Tibial nerve (tissue), 4 donors: ENCODE results near the gene WDR81. TPM values are rescaled to one million over a fixed set of nuclear protein-coding genes. Genes with fewer than 3 reads are reported as not detected.

Experiments
- DNase-seq, 2 donors: peaks; one replicate each; pipeline ENCODE4 v3.0.0-alpha.2; 2019; ENCODE audit warnings: low spot score in 2 of 2
- H3K27ac ChIP-seq, 4 donors: fragments of 200-600 bp; sonication (generic) in 3 of 4; one replicate each; pipeline ENCODE4 v1.5.1; 2017 to 2019; ENCODE audit warnings: mild to moderate bottlenecking in 1 of 4
- H3K27me3 ChIP-seq, 2 donors: fragments of 200-600 bp; sonication (generic) in 1 of 2; one replicate each; pipeline versions ENCODE4 v1.5.1 to v1.6.0; 2017 to 2019
- H3K36me3 ChIP-seq, 3 donors: fragments of 200-600 bp; sonication (generic); one replicate each; pipeline ENCODE4 v1.5.1; 2018 to 2019
- H3K4me1 ChIP-seq, 4 donors: fragments of 200-600 bp; sonication (generic) in 3 of 4; one replicate each; pipeline ENCODE4 v1.5.1; 2017 to 2019
- H3K4me3 ChIP-seq, 4 donors: fragments of 200-600 bp; sonication (generic) in 3 of 4; one replicate each; pipeline ENCODE4 v1.5.1; 2017 to 2019; ENCODE audit warnings: mild to moderate bottlenecking in 1 of 4, moderate library complexity in 1 of 4
- H3K9me3 ChIP-seq, 4 donors: fragments of 200-600 bp; sonication (generic) in 3 of 4; one replicate each; pipeline ENCODE4 v1.5.1; 2017 to 2019
- EP300 ChIP-seq, 2 donors: sonication (generic); formaldehyde crosslinking; IDR thresholded peaks; one replicate each; pipeline ENCODE4 v1.6.1; 2017; ENCODE audit warnings: antibody characterized with exemption in 2 of 2, mild to moderate bottlenecking in 1 of 2
- POLR2A ChIP-seq, 2 donors: fragments of 450-650 bp; IDR thresholded peaks; one replicate each; pipeline ENCODE4 v1.6.1; 2017; ENCODE audit warnings: antibody characterized with exemption in 2 of 2, mild to moderate bottlenecking in 2 of 2, moderate library complexity in 2 of 2
- WGBS, 2 donors: methylation state at CpG; one replicate each; pipeline ENCODE4 v1.1.5; 2018; 5-methylcytosine and 5-hydroxymethylcytosine counted together
- total RNA-seq, 4 donors: library from RNA; depleted of rRNA; stranded (reverse); fragments of >200 nt; gene quantifications; one replicate each; pipeline ENCODE4 v1.1.0, GENCODE V29; 2016
- TF ChIP-seq, protein P1 (sequence below), 5 experiments: fragments of 200-600 bp in 3 of 5; fragments of 450-650 bp in 2 of 5; sonication (generic) in 3 of 5; IDR thresholded peaks; one replicate each; pipeline ENCODE4 v1.5.1; 2016 to 2019; ENCODE audit warnings: antibody characterized with exemption in 5 of 5, mild to moderate bottlenecking in 3 of 5, moderate library complexity in 2 of 5

The WDR81 gene
- total RNA-seq, 4 donors from 2014 or later = 54.4 to 111 (median 92.0) TPM

- no peak for DNase-seq
- peak overlapping the region in 1 of 4 donors; percentile 90 for H3K4me3 ChIP-seq
- TF ChIP-seq POLR2A (IDR thresholded peaks at IDR 0.05) (no peak), EP300 (IDR thresholded peaks at IDR 0.05) (no peak)
- TF ChIP-seq, protein P1, sequence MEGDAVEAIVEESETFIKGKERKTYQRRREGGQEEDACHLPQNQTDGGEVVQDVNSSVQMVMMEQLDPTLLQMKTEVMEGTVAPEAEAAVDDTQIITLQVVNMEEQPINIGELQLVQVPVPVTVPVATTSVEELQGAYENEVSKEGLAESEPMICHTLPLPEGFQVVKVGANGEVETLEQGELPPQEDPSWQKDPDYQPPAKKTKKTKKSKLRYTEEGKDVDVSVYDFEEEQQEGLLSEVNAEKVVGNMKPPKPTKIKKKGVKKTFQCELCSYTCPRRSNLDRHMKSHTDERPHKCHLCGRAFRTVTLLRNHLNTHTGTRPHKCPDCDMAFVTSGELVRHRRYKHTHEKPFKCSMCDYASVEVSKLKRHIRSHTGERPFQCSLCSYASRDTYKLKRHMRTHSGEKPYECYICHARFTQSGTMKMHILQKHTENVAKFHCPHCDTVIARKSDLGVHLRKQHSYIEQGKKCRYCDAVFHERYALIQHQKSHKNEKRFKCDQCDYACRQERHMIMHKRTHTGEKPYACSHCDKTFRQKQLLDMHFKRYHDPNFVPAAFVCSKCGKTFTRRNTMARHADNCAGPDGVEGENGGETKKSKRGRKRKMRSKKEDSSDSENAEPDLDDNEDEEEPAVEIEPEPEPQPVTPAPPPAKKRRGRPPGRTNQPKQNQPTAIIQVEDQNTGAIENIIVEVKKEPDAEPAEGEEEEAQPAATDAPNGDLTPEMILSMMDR (IDR thresholded peaks at IDR 0.05) = no peak
- peaks cover 0 to 48% (median 4%) of the 10 kb centered on the region in 3 donors for H3K36me3 ChIP-seq
- peak overlapping the region in 2 of 4 donors; percentile 86 to 95 for H3K27ac ChIP-seq
- H3K27me3 ChIP-seq = no peaks in the 10 kb centered on the region
- WGBS, 2 donors = 93 to 95% methylated on average over 52 to 54 of the region's 54 CpGs
- no peaks in the 10 kb centered on the region for H3K9me3 ChIP-seq
- peaks cover 0 to 73% (median 35%) of the 10 kb centered on the region in 4 donors for H3K4me1 ChIP-seq
Measured at GRCh38 chr17:1725642-1726511, 1.4 kb downstream of the WDR81 start.

DNA sequence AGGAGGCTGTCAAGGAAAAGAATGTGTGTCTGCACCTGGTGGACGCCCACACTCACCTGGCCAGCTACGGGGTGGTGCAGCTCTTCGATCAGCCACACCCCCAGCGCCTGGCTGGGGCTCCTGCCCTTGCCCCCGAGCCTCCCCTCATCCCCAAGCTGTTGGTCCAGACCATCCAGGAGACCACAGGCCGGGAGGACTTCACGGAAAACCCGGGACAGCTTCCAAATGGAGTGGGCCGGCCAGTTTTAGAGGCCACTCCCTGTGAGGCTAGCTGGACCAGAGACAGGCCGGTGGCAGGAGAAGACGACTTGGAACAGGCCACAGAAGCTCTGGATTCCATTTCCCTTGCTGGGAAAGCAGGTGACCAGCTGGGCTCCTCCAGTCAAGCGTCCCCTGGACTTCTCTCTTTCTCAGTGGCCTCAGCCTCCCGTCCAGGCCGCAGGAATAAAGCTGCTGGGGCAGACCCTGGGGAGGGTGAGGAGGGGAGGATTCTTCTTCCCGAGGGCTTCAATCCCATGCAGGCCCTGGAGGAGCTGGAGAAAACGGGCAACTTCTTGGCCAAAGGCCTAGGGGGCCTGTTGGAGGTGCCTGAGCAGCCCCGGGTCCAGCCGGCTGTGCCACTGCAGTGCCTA lies 2.2 kb downstream of the WDR81 start:
- H3K9me3 ChIP-seq = no peaks in the 10 kb centered on the region
- peak overlapping the region in 1 of 4 donors; percentile 20 for H3K27ac ChIP-seq
- no peaks in the 10 kb centered on the region for H3K27me3 ChIP-seq
- H3K36me3 ChIP-seq = peaks cover 0 to 57% (median 4%) of the 10 kb centered on the region in 3 donors
- TF ChIP-seq POLR2A (IDR thresholded peaks at IDR 0.05) = no peak
- no peak for TF ChIP-seq EP300 (IDR thresholded peaks at IDR 0.05)
- TF ChIP-seq, protein P1 (IDR thresholded peaks at IDR 0.05) = no peak
- DNase-seq = no peak
- 67 to 79% methylated on average over 7 to 15 of the region's 18 CpGs for WGBS, 2 donors
- peaks cover 0 to 80% (median 35%) of the 10 kb centered on the region in 4 donors for H3K4me1 ChIP-seq
- H3K4me3 ChIP-seq = no peak overlapping the region

DNA sequence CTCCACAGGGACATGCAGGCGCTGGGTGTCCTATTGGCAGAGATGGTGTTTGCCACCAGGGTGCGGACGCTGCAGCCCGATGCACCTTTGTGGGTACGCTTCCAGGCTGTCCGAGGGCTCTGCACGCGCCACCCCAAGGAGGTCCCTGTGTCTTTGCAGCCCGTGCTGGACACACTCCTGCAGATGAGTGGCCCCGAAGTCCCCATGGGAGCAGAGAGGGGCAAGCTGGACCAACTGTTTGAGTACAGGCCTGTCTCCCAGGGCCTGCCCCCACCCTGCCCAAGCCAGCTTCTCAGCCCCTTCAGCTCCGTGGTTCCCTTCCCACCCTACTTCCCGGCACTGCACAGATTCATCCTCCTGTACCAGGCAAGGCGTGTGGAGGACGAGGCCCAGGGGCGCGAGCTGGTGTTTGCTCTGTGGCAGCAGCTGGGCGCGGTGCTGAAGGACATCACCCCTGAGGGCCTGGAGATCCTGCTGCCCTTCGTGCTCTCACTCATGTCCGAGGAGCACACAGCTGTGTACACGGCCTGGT lies 2.8 kb downstream of the WDR81 start:
- 89 to 95% methylated on average over 12 to 20 of the region's 21 CpGs for WGBS, 2 donors
- no peak overlapping the region for H3K4me3 ChIP-seq
- H3K27me3 ChIP-seq = no peaks in the 10 kb centered on the region
- TF ChIP-seq POLR2A (IDR thresholded peaks at IDR 0.05) = no peak
- TF ChIP-seq EP300 (IDR thresholded peaks at IDR 0.05) = no peak
- TF ChIP-seq, protein P1 (IDR thresholded peaks at IDR 0.05) = no peak
- peaks cover 0 to 62% (median 4%) of the 10 kb centered on the region in 3 donors for H3K36me3 ChIP-seq
- no peaks in the 10 kb centered on the region for H3K9me3 ChIP-seq
- H3K4me1 ChIP-seq = peaks cover 0 to 80% (median 35%) of the 10 kb centered on the region in 4 donors
- DNase-seq = no peak
- no peak overlapping the region for H3K27ac ChIP-seq

GRCh38 chr17:1727876-1728630 lies 3.5 kb downstream of the WDR81 start:
- DNase-seq = no peak
- TF ChIP-seq, protein P1 (IDR thresholded peaks at IDR 0.05) = no peak
- TF ChIP-seq POLR2A (IDR thresholded peaks at IDR 0.05) (no peak), EP300 (IDR thresholded peaks at IDR 0.05) (no peak)
- Histone ChIP-seq H3K27ac (peak overlapping the region in 1 of 4 donors; percentile 35), H3K4me1 (peaks cover 0 to 76% (median 33%) of the 10 kb centered on the region in 4 donors), H3K9me3 (no peaks in the 10 kb centered on the region), H3K4me3 (no peak overlapping the region), H3K36me3 (peaks cover 0 to 69% (median 4%) of the 10 kb centered on the region in 3 donors), H3K27me3 (no peaks in the 10 kb centered on the region)
- WGBS, 2 donors = 83 to 86% methylated on average over 18 to 25 of the region's 28 CpGs
